ENCODE measurements around the gene SCN5A.

Gene SCN5A

DNA sequence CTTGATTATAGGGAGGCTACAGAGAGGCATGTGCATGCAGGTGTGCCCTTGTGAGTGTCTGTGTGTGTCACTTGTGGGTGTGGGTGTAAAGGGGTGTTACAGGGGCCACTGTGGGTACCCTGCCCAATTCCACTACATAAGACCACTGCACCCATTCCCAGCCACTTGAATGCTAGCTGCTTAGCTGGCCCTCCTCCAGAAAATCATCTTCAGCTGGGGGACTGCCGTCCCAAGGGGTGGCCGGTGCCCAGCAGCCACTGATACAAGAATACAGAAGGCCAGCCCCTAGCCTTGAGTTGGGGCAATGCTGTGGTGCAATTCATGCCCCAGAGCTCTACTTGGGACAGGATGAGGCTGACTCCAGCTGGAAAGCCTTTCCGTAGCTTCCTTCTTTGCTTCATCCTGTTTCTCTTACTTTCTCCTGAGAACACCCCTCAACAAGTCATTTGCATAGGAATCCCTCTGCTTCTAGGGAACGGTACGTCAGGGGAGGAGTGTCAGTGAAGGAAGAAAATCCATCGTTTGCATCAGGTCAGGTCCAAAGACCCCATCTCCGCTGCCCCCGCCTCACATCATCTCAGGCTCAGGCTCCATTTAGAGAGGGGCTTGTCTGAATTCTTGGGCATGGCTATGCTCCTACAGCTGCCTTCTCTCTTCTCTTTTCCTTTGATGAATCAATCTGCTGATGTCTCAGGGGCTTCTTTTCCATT, 72.0 kb downstream of the SCN5A start:
- Histone ChIP-seq H3K4me1 (peaks cover 47% of the 10 kb centered on the region), H3K4me3 (ENCODE audit: low read depth, low read length) (no peak overlapping the region), H3K36me3 (no peaks in the 10 kb centered on the region), H3K27me3 (no peaks in the 10 kb centered on the region), H3K9me3 (no peaks in the 10 kb centered on the region)
- no peak for DNase-seq
- TF ChIP-seq, protein P1, sequence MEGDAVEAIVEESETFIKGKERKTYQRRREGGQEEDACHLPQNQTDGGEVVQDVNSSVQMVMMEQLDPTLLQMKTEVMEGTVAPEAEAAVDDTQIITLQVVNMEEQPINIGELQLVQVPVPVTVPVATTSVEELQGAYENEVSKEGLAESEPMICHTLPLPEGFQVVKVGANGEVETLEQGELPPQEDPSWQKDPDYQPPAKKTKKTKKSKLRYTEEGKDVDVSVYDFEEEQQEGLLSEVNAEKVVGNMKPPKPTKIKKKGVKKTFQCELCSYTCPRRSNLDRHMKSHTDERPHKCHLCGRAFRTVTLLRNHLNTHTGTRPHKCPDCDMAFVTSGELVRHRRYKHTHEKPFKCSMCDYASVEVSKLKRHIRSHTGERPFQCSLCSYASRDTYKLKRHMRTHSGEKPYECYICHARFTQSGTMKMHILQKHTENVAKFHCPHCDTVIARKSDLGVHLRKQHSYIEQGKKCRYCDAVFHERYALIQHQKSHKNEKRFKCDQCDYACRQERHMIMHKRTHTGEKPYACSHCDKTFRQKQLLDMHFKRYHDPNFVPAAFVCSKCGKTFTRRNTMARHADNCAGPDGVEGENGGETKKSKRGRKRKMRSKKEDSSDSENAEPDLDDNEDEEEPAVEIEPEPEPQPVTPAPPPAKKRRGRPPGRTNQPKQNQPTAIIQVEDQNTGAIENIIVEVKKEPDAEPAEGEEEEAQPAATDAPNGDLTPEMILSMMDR (IDR thresholded peaks at IDR 0.05; ENCODE audit: low read depth, low read length): no peak

DNA sequence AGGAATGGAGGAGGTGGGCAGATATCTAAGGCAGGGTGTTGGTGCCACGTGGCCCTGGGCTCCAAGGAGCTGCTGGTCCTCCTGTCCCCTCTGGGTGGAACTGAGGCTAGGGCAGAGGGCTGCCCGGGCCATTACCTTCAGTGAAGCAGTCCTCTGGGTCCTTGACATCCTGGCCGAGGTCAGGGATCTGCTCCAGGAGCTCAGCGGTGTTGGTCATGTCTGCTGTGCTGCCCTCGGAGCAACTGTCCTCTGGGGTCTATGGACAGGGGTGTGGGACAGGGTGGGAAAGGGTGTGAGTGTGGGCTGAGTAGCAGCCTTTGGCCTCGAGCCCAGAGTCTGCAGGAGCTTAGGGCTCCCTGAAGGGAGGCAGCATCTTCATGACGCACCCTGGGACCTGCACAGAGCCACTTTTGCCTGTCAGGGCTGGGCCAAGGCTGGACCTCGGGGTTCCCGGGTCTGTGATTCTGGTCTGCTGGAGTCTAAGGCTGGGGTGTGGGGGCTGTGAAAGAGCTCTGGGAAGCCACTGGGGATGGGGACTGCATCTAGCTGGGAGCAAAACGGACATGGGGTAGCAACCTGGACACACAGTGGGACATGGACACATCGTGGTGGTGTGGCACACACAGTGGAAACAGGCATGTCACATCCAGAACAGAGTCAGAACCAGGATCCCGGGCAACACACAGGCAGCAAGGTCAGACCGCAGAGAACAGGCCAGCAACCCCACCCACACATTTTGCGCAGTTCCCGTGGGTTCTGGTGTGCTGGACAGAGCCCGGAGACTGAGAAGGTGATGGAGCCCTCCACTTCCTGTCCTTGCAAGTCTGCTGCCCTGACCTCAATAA, 72.7 kb downstream of the SCN5A start:
- no peaks in the 10 kb centered on the region for H3K27me3 ChIP-seq
- H3K36me3 ChIP-seq: no peaks in the 10 kb centered on the region
- TF ChIP-seq, protein P1 (IDR thresholded peaks at IDR 0.05; ENCODE audit: low read depth, low read length): no peak
- H3K4me3 ChIP-seq (ENCODE audit: low read depth, low read length): no peak overlapping the region
- peaks cover 41% of the 10 kb centered on the region for H3K4me1 ChIP-seq
- no peaks in the 10 kb centered on the region for H3K9me3 ChIP-seq
- DNase-seq: no peak

DNA sequence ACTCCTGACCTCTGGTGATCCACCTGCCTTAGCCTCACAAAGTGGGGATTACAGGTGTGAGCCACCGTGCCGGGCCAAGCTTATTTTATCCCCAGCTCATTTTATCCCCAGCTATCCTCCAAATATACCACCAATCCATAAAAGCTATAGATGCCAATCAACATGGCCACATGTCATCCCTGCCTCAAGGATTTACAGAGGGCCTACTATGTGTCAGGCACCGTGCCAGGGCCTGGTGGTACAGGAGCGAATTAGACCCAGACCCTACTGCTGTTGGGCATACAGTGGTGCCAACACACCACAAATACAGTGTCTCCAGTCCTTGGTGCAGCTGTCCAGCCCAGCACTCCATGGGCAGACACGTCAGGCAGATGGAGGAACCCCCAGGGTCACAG, 73.4 kb downstream of the SCN5A start:
- DNase-seq: no peak
- Histone ChIP-seq H3K4me1 (peaks cover 35% of the 10 kb centered on the region), H3K9me3 (no peaks in the 10 kb centered on the region), H3K36me3 (no peaks in the 10 kb centered on the region), H3K27me3 (no peaks in the 10 kb centered on the region), H3K4me3 (ENCODE audit: low read depth, low read length) (no peak overlapping the region)
- TF ChIP-seq, protein P1 (IDR thresholded peaks at IDR 0.05; ENCODE audit: low read depth, low read length): no peak

DNA sequence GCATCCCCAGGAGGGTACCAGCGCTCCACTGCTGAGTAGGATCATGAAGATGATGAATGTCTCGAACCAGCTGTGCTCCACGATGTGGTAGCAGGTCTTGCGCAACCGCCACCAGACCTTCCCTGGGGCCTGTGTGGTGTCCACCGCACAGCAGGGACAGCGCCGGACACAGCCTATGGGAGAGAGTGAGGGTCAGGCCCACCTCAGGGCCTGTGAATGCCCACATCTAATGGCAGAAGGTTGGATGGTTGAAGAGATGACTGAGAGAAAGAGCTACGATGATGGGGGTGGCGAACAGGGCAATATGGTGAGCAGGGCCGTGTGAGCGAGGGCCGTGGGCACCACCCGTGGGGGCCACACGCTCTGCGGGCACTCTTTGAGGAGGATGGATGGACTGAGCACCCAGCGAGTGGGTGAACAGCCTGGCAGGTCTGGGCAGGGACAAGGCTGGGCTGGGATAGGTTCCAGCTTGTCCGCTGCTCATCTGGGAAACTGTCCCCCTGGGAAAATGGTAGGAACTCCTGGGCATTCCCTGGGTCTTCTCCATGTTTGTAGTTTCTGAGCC, 74.1 kb downstream of the SCN5A start:
- Histone ChIP-seq H3K4me3 (ENCODE audit: low read depth, low read length) (no peak overlapping the region), H3K9me3 (no peaks in the 10 kb centered on the region), H3K36me3 (no peaks in the 10 kb centered on the region), H3K4me1 (peaks cover 28% of the 10 kb centered on the region), H3K27me3 (no peaks in the 10 kb centered on the region)
- no peak for DNase-seq
- TF ChIP-seq, protein P1 (IDR thresholded peaks at IDR 0.05; ENCODE audit: low read depth, low read length): no peak

DNA sequence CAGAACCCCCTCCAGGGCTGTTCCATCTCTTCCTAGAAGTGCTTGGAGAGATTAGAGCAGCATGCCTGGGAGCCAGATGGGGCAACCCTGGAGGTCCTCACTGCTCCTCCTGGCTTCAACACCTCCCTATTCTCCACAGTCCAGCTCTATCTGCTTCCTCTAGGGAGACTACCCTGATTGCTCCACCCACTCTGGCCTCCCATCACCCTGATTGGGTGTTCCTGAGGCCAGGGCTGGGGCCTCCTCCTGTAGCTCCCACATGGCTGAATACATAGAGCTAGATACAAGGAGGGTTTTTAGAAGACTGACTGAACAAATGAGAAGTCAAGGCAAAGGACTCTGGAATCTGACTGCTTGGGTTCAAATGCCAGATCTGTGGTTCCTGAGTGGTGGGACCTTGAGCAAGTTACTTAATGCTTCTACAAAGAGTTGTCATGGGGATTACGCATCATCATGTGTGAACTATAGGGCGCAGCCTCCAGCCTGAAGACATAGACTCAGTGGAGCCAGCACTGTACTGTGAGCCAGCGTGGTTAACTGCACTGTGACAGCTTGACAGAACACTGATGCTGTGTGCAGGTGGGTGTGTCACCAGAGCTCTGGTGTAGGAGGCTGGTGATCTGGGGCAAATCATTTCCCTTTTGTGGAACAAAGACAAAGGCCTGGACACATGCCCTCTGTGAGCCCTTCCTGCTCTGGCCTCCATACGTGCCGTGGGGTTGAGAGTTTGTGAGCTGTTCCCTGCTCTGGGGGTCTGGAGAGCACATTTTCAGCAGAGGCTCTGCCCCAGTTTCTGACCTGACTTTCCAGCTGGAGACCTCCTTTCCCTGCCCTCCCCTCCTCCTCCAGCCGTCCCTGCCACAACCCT, 74.8 kb downstream of the SCN5A start:
- Histone ChIP-seq H3K36me3 (no peaks in the 10 kb centered on the region), H3K4me3 (ENCODE audit: low read depth, low read length) (no peak overlapping the region), H3K4me1 (peaks cover 21% of the 10 kb centered on the region), H3K9me3 (no peaks in the 10 kb centered on the region), H3K27me3 (no peaks in the 10 kb centered on the region)
- peak; percentile 79 for DNase-seq
- TF ChIP-seq, protein P1 (IDR thresholded peaks at IDR 0.05; ENCODE audit: low read depth, low read length): no peak
